HL-60 (cell line): ENCODE data around the gene MAP3K8.

ENCODE experiments used
- GABPA ChIP-seq: IDR thresholded peaks from 2 replicates; pipeline ENCODE4 v1.6.1; 2012; ENCODE audit warnings: low read depth
- POLR2AphosphoS5 ChIP-seq: IDR thresholded peaks from 2 replicates; pipeline ENCODE4 v1.6.1; 2012; ENCODE audit warnings: low read depth
- REST ChIP-seq: IDR thresholded peaks from 2 replicates; pipeline ENCODE4 v1.6.1; 2012; ENCODE audit warnings: low read depth; ENCODE audit not compliant: insufficient replicate concordance
- SPI1 ChIP-seq: IDR thresholded peaks from 2 replicates; pipeline ENCODE4 v1.6.1; 2012; ENCODE audit warnings: low read depth, mild to moderate bottlenecking, borderline replicate concordance
- TF ChIP-seq, protein P1 (sequence below): IDR thresholded peaks from one replicate; pipeline ENCODE4 v1.5.1; 2011; ENCODE audit warnings: low read length, control low read depth, inconsistent platforms; ENCODE audit not compliant: insufficient read depth

DNA sequence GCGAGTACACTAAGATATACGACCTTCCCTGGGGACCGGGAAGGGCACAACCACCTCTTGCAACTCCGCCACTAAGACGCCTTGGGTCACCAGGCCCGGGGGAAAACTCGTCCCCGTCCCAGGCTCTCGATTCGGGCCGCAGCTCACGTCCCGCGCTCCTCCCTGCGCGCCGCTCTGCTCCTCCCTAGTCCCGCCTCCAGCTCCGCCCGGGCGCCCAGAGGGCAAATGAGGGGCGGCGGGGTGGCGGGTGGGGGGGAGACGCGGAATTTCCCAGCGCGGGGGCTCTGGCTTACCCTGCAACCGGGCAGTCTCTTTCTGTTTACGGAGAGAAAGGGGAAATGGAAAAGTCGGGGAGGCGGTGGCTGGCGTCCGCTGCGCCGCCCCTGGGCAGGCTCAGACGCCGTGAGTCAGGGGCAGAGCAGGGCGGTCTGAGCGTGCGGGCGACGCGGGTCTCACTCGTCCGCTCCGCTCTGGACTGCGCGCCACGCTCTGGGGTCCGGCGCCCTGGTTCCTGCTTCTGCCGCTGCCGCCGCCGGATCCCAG is at the start of gene MAP3K8:
- TF ChIP-seq REST (peak; percentile 20), POLR2AphosphoS5 (no peak), GABPA (no peak), SPI1 (peak; percentile 90)
- TF ChIP-seq, protein P1, sequence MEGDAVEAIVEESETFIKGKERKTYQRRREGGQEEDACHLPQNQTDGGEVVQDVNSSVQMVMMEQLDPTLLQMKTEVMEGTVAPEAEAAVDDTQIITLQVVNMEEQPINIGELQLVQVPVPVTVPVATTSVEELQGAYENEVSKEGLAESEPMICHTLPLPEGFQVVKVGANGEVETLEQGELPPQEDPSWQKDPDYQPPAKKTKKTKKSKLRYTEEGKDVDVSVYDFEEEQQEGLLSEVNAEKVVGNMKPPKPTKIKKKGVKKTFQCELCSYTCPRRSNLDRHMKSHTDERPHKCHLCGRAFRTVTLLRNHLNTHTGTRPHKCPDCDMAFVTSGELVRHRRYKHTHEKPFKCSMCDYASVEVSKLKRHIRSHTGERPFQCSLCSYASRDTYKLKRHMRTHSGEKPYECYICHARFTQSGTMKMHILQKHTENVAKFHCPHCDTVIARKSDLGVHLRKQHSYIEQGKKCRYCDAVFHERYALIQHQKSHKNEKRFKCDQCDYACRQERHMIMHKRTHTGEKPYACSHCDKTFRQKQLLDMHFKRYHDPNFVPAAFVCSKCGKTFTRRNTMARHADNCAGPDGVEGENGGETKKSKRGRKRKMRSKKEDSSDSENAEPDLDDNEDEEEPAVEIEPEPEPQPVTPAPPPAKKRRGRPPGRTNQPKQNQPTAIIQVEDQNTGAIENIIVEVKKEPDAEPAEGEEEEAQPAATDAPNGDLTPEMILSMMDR: no peak
